NCI-H1436 treated with DMSO at 0.1 percent for 48 hours (cell line): Measurements from ENCODE around the gene BATF2.
A peak's percentile ranks its signal among the peaks of the same experiment; 100 is the strongest.
"Not testable (repeated sequence)": the region's sequence is repeated elsewhere in the genome, so short reads cannot be mapped to it uniquely, and the experiment has no call there.

ENCODE experiments used
- DNase-seq: peaks from one replicate; lab custom pipeline; 2025; lab: John Stamatoyannopoulos, UW

BATF2 gene, protein sequence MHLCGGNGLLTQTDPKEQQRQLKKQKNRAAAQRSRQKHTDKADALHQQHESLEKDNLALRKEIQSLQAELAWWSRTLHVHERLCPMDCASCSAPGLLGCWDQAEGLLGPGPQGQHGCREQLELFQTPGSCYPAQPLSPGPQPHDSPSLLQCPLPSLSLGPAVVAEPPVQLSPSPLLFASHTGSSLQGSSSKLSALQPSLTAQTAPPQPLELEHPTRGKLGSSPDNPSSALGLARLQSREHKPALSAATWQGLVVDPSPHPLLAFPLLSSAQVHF

DNA sequence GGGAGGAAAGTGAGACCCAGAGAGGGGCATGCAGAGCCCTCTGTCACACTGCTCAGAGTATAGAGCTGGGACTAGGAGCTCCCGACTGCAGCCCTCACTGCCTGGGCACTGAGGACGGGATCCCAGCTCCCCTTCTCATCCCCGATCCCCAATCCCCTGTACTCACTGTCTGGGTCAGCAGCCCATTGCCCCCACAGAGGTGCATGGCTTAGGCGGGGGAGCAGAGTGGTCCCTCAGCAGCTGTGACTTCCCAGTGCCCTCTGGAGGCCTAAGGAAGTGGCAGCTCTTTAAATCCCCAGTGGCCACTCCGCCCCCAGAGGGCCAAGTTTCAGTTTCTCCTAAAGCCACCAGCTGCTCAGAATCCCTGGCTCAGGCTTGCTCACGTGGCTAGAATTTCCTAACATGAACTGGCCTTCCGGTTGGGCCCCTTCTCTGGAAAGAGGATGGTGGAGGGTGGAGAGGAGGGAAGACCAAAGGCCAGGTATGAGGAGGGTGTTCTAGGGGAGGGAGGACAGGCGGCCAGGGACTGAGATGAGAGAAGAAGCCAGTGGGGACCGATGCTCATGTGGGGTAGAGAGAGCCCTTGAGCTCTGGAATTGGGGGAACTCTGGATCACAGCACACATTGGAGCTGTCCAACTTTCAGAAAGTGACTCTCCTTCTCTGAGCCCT, at the start of gene BATF2:
Gene BATF2, minus strand, starts transcription at position 262 of the 671 bp plus-strand sequence. Its CDS starts 57 bp downstream, at position 205.
- peak; percentile 46 for DNase-seq

DNA sequence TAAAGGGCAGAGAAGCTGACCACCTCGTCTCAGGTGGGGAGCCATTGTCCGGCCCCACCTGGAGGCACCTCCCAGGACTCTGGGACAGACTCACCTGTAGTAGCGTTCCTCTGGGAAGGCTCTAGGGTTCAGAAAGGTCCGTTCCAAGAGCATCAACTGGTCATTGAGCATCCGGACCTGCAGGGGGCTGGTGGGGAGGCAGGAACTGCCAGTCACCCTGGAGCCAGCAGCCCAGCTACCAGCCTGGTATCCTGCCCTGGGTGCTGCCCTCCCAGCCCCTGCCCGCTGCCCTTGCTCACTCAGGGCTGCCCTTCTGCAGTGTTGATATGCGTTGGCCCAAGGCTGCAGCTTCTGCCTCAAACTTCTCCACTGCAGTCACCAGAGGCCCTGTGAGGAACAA, 49.0 kb upstream of the BATF2 start:
- DNase-seq, result no peak

DNA sequence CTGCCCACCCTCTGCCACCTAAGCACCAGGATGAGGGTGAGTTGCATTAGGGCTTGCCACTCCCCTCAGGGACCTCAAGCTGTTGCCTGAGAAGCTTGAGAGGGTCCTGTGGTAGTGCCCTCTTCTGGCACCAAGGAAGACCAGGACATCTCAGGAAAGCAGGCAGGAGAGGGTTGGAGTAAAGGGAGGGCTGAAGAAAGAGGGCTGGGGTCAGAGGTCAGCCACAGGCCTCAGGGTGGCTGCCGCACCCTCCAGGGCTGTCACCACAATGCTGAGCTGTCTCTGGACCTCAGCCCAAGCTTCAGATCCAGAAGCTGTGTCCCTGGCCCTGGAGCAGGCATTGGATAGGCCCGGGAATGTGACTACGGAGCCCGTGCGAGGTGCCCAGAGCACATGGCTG, 48.3 kb upstream of the BATF2 start:
- DNase-seq, result no peak

DNA sequence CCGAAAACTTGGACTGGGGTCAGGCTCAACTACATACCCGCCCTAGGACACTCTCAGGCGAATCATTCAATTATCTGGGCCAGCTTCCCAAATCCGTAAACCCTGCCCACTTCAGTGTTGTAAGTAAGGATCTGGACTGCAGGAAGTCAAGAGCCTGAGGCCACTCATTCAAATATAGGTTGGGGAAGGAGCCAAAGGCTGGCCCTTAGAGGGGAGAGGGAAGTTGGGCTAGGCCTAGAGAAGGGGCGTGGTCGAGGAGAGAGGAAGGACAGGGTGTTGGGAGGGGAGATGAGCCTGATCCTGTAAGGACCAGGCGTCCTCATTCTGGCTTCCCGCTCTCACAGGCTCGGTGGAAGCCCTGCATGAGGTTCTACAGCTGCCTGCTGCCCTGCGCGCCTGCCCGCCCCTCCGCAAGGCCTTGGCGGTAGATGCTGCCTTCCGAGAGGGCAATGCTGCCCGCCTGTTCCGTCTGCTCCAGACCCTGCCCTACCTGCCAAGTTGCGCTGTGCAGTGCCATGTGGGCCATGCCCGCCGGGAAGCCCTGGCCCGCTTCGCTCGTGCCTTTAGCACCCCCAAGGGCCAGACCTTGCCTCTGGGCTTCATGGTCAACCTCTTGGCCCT, 47.2 kb upstream of the BATF2 start:
- no peak for DNase-seq

DNA sequence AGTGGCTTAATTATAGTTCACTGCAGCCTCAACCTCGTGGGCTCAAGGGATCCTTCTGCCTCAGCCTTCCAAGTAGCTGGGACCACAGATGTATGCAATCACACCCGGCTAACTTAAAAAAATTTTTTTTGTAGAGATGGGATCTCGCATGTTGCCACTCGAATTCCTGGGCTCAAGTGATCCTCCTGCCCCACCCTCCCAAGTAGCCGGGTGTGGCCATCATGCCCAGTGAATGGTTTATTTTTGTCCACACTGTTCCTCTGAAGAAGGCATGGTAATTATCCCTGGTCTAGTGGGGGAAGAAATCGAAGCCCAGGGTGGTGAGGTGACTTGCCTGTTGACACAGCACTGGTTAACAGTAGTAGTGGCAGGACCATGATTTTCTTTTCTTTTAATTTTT, 46.1 kb upstream of the BATF2 start:
- DNase-seq, result no peak

DNA sequence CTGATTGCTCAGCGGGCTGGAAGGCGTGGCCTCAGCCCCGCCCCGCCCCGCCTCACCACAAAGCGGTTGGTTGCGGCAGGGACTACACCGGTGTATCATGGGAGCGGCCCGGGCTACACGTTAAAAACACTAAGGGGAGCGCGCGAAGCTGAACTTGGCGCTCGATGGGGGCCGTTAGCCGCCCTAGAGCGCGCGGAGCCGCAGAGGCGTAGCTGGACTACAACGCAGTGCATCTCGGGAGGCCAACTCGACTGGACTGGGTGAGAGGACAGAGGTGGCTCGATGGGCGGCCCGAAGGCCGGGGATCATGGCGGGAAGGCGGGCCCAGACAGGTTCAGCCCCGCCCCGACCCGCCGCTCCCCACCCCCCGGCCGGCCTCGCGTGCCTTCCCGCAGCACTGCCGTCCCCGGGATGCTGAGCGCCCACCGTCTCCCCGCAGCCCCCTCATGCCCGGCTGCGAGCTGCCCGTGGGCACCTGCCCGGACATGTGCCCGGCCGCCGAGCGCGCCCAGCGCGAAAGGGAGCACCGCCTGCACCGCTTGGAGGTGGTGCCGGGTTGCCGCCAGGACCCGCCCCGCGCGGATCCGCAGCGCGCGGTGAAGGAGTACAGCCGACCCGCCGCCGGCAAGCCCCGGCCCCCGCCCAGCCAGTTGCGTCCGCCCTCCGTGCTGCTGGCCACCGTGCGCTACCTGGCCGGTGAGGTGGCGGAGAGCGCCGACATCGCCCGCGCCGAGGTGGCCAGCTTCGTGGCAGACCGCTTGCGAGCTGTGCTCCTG, 44.3 kb upstream of the BATF2 start, which contains the start of gene SAC3D1:
Gene SAC3D1, plus strand, starts transcription at position 364 of the 776 bp plus-strand sequence. Its CDS starts 83 bp downstream, at position 447.
- peak; percentile 81 for DNase-seq

DNA sequence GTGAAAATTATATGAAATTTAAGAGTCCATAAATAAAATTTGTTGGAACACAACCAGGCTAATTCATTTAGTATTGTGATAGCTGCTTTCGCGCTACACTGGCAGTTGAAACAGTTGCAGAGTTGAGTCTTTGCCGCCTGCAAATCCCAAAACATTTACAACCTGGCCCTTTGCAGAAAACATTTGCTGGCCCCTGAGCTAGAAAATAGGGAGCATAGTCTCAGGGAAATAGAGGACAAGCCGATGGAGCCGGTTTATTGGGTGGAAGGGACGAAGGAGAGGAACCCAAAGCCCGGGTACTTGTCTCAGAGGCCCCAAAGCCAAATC, 43.7 kb upstream of the BATF2 start:
- DNase-seq, result no peak

DNA sequence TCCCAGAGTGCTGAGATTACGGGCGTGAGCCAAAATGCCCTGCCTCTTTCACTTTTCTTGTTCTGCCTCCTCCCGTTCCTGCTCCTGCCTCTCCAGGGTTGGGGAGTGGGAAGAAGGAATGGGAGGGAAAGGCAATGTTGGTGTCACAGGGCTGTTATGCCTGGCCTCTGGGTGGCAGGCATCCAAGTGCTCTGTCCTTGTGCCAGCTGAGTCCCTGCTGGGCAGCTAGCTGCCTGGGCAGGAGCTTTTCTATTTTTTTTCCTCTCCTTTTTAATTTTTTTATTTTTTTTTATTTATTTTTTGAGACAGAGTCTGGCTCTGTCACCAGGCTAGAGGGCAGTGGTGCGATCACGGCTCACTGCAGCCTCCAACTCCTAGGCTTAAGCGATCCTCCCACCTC, 40.2 kb upstream of the BATF2 start:
- no peak for DNase-seq

DNA sequence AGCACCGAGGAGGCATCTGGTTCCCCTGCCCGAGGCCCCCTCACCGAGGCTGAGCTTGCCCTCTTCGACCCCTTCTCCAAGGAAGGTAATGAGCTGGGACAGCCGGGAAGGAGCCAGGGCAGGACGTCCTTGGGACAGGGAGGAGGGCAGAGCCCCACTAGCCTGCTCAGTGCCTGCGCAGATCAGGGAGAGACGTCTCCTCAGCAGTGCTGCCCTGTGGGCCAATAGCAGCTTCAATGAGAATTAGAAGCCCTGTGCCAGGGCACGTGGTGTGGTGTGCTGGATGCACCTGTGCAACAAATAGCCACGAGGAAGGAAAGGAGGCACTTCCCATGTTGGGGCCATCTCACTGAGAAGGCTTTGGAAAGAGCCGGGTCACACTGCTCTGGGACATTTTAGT, 38.8 kb upstream of the BATF2 start:
- no peak for DNase-seq

DNA sequence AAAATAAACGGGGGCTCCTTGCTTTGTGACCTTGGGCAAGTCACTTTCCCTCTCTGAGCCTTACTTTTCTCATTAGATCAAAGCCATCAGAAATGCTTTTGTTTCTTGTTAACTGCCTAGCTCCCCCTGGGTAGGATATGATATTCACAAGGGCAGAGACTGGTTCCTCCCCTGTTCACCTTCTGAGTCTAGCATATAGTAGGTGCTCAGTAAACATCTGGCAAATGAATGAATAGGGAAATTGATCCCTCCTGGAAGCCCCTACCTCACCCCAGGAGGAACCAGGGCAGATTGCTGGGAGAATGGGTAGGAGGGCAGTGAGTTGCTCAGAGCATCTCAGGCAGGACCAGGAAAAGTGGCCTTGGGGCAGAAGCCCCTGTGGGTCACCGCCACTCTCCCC, 37.7 kb upstream of the BATF2 start:
- no peak for DNase-seq

DNA sequence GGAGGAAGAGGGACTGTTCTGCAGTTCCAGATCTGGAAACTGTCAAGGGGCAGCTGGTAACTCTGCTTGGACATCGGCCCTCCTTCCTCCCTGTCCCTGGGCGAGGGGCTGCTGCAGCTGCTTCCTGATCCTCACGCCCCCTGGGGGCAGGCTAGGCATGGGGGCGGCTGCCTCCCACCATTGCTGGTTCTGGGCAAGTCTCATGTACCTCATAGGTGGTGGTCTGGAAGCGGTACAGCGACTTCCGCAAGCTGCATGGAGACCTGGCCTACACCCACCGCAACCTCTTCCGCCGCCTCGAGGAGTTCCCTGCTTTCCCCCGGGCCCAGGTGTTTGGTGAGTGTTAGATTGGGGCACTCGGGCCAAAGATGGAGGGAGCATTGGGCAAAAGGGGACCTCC, 35.4 kb upstream of the BATF2 start:
- no peak for DNase-seq

DNA sequence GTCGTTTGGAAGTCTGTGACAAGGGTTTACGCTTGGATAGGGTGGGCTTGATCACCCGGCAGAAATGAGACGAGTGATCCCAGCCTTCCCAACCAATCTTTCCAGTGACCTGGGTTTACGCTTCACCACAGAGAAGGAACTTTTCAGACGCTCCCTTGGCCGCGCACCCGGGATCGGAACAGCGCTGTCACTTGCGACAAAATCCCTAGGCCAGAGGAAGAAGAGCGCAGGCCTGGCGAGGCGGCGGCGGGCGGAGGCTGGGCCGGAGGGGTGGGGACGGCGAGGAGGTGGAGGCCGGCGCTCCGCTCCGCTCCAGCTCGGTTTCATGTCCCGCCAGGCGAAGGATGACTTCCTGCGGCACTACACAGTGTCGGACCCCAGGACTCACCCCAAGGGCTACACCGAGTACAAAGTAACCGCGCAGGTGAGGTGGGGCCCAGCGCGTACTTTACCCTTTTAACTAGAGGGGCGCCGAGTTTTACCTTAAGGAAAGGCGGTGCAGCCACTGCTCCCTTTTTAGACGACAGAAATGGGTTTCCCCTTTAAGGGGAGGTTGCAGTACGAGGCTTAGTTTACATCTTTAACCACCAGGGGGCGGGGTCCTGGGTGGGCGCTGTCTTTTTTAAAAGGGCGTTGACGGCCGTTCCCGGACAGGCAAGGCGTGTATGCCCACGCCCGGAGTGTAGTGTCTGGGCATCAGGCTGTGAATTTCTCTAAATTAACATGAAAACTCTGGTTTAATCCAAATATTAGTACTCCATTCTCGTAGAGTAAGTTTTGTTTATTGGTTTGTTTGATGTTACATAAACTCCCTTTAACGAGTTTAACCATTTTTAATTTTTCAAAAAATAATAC, 30.7 kb upstream of the BATF2 start, which contains the start of gene SNX15:
Gene SNX15, plus strand, starts transcription at position 227 of the 855 bp plus-strand sequence. Its CDS starts 99 bp downstream, at position 326.
- DNase-seq, result peak; percentile 86

DNA sequence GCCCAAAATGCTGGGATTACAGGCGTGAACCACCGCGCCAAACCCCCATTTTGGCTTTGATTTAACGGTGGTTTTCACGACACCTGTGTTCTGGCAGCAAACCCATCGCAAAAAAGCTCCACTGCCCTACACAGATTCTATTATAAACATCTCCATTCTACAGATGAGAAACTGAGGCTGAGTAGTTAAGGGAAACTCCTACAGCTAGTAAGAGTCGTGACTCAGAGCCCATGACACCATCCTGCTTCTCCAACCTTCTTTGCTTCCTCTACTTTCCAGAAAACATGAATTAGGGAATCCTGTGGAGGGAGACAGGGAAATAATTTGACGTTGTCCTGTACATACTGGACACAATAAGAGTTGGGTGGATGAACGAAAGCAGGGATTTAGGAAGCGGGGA, 30.0 kb upstream of the BATF2 start:
- DNase-seq, result no peak

DNA sequence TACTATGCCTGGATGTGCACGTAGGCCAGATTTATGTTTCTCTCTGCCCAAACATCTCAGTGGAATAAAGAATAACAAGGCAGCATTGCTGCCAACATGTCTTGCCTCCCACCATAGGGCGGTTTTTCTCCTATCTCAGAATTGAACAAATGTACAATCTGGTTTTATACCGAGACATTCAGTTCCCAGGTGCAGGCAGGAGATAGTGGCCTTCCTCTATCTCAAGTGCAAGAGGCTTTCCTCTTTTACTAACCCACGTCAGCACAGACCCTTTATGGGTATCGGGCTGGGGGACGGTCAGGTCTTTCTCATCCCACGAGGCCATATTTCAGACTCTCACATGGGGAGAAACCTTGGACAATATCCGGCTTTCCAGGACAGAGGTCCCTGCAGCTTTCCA, 26.7 kb upstream of the BATF2 start:
- not testable (repeated sequence) for DNase-seq

DNA sequence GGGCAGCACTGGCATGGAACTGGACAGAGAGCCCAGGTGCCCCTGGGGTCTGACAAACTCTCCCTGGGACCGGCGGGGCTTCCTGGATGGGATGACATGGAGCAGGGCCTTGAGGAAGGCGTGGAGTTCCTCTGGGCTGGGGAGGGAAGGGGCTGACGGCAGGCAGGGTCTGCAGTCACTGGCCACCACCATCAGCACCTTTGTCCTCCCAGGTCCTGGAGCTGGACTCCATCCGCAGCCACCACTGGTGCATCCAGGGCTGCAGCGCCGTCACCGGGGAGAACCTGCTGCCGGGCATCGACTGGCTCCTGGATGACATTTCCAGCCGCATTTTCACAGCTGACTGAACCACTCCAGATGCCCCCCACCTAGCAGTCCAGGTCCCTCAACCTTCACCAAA, 24.7 kb upstream of the BATF2 start:
- no peak for DNase-seq

DNA sequence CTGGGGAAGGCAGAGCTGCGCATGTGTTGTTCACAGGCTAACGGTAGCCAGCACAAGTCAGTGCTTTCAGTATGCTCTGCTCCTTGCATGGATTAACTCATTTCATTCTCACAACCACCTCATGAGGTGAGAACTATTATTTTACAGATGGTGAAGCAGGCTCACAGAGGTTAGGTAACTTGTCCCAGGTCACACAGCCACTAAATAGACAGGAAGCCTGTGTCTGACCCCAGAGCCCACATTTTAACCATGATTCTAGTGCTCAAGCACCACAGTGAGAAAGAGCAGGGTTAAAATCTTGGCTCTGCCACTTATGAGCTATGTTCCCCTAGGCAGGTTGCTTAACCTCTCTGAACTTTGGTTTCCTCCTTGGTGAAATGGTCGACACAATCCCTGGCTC, 24.2 kb upstream of the BATF2 start:
- no peak for DNase-seq

DNA sequence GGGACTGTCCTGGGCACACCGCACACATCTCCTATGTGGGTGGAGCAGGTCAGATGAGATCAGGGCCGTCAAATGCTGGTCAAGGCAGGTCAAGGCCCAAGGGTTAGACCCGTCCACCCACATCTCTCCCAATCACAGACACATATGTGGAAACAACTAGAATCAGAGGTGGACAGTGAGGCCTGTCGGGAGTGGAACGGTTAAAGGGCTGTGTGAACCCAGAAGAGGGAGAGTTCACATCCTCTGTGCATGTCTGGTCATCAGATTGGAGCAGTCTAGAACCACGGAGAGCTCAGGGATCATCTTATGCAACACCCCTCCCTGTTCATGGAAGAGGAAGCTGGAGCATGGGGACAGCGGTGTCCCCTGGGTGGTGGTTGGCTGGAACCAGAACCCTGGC, 23.1 kb upstream of the BATF2 start:
- DNase-seq, result no peak

DNA sequence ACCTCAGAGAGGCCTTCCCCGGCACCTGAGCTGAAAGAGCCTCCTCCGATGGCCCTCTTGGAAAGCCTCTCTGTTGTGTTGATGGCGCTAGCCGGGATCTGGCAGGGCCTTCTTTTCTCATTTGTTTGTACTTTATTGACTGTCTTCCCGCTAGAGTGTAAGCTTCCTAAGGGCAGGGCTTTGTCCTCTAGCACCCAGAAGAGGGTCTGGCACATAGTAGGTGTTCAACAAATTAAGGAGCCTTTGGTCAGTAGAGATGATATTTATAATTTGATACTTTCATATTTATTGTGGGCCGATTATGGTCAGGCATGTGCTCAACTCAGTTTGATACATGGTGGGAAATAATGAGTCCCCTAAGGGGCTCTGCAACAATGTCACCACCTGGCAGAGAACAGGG, 21.2 kb upstream of the BATF2 start:
- no peak for DNase-seq

DNA sequence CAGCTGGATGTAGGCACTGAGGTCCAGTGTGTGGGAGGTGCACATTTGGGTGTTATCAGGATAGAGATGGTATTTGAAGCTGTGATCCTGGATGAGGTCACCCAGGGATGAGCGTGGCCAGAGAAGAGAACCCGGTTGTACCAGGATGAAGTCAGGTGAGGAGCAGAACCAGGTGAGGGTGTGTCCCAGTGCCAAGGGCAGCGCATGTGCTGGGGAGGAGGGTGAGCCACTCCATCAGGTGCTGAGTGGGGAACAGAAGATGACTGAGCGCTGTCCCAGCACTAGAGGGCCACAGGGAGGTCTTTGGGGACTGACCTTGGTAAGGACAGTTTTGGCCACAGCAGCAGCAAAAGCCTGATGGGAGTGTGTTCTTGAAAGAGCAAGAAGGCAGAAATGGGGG, 19.9 kb upstream of the BATF2 start:
- no peak for DNase-seq

DNA sequence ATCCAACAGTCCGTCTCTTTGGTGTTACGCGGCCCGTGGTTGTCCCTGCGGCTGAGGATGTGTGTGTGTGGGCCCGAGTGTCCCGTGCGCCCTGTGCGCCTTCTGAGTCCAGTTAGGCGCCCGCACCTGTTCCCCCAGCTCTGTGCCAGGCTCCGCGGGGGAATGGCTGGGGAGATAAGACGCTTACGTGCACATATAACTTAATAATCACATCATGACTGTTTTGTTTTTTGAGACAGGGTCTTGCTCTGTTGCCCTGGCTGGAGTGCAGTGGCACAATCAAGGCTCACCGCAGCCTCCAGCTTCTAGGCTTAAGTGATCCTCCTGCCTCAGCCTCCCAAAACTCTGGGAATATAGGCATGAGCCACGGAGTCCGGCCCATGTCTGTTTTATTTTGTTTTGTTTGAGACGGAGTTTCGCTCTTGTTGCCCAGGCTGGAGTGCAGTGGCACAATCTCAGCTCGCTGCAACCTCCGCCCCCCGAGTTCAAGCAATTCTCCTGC, 18.0 kb upstream of the BATF2 start:
- DNase-seq, result no peak
